Breast epithelium (tissue), 4 donors: ENCODE measurements around the gene JPT2. TPM values are rescaled to one million over a fixed set of nuclear protein-coding genes. Genes with fewer than 3 reads are reported as not detected.

Experiments
- DNase-seq, 2 donors: peaks; one replicate each; pipeline ENCODE4 v3.0.0-alpha.2; 2019; ENCODE audit warnings: low spot score in 2 of 2
- H3K27ac ChIP-seq, 2 donors: fragments of 200-600 bp; sonication (generic) in 1 of 2; one replicate each; pipeline ENCODE4 v1.5.1; 2016 to 2019; ENCODE audit warnings: mild to moderate bottlenecking in 1 of 2
- H3K27me3 ChIP-seq, 2 donors: fragments of 200-600 bp; sonication (generic) in 1 of 2; one replicate each; pipeline versions ENCODE4 v1.5.1 to v1.6.0; 2017 to 2019; ENCODE audit warnings: control low read depth in 1 of 2, mild to moderate bottlenecking in 1 of 2
- H3K36me3 ChIP-seq: fragments of 200-600 bp; one replicate; pipeline ENCODE4 v1.5.1; 2019
- H3K4me1 ChIP-seq, 2 donors: fragments of 200-600 bp; sonication (generic); one replicate each; pipeline ENCODE4 v1.5.1; 2016 to 2019; ENCODE audit warnings: control low read depth in 1 of 2
- H3K4me3 ChIP-seq, 3 donors: fragments of 200-600 bp; sonication (generic); 1 replicate in 2 of 3; 2 replicates in 1 of 3; pipeline ENCODE4 v1.5.1; 2016 to 2019; ENCODE audit warnings: mild to moderate bottlenecking in 3 of 3, moderate library complexity in 2 of 3
- H3K9me3 ChIP-seq, 2 donors: fragments of 200-600 bp; sonication (generic) in 1 of 2; one replicate each; pipeline ENCODE4 v1.5.1; 2016 to 2019; ENCODE audit warnings: control low read depth in 1 of 2
- CTCF ChIP-seq, 3 donors: fragments of 450-650 bp; IDR thresholded peaks; one replicate each; pipeline ENCODE4 v1.5.1; 2016 to 2017; ENCODE audit warnings: antibody characterized with exemption in 3 of 3, mild to moderate bottlenecking in 3 of 3, moderate library complexity in 3 of 3
- POLR2A ChIP-seq: fragments of 450-650 bp; IDR thresholded peaks from one replicate; pipeline ENCODE4 v1.6.1; 2016; ENCODE audit warnings: antibody characterized with exemption, mild to moderate bottlenecking, moderate library complexity
- POLR2AphosphoS5 ChIP-seq, 3 donors: sonication (generic); formaldehyde crosslinking; IDR thresholded peaks; one replicate each; pipeline ENCODE4 v1.6.1; 2017; ENCODE audit warnings: antibody characterized with exemption in 3 of 3
- intact Hi-C: fragments of 100-400 bp; cut with DNase I; formaldehyde crosslinking; loops from one replicate; pipeline ENCODE4 v1.15.1; 2023; ENCODE audit warnings: low total_unique reads
- total RNA-seq, 3 donors: library from RNA; depleted of rRNA; stranded (reverse); fragments of >200 nt; gene quantifications; one replicate each; pipeline ENCODE4 v1.1.0, GENCODE V29; 2016

JPT2 gene
- total RNA-seq, 3 donors from 2014 or later: 19.2 to 44.2 (median 36.0) TPM

GRCh38 chr16:1639860-1640259 is 38.2 kb upstream of the JPT2 start:
- no peak for DNase-seq
- Histone ChIP-seq H3K9me3 (no peaks in the 10 kb centered on the region), H3K27me3 (no peaks in the 10 kb centered on the region), H3K4me1 (no peaks in the 10 kb centered on the region), H3K27ac (no peak overlapping the region), H3K36me3 (peaks cover 7% of the 10 kb centered on the region), H3K4me3 (no peak overlapping the region)
- intact Hi-C loops: no loop called here
- TF ChIP-seq CTCF (IDR thresholded peaks at IDR 0.05) (no peak), POLR2AphosphoS5 (IDR thresholded peaks at IDR 0.05) (no peak)

DNA sequence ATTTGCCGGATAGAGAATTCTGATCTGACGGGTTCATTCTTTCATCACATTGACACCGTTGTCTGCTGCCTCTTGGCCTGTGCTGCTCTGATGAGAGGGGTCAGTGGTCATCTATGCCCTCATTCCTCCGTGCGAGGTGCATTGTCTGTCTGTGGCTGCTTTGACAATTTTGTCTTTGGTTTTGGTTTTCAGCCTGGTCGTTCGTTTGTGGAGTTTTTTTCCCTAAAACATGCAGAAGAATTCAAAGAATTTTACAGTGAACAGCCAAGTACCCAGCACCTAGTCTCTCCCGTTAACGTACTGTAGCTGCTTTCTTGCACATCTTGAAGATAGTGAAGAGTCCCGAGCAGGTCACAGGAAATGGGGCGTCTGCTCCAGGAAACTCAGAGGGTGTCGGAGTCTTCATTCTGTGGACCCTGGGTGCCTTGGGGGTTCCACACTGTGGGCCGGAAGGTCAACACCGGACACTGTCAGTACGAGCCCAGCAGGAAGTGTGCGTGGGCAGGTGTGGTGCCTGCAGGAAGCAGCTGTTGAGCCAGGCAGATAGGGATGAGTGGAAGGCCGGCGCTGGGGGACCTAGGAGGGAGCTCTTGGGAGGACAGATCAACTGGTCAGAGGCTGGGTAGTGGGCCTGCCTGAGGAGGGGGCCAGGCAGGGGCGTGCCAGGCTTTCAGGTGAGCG is 37.7 kb upstream of the JPT2 start:
- Histone ChIP-seq H3K4me3 (no peak overlapping the region), H3K36me3 (peaks cover 7% of the 10 kb centered on the region), H3K27ac (no peak overlapping the region), H3K4me1 (no peaks in the 10 kb centered on the region), H3K27me3 (no peaks in the 10 kb centered on the region), H3K9me3 (no peaks in the 10 kb centered on the region)
- TF ChIP-seq CTCF (IDR thresholded peaks at IDR 0.05) (no peak), POLR2AphosphoS5 (IDR thresholded peaks at IDR 0.05) (no peak), POLR2A (no peak)
- intact Hi-C loops: no loop called here
- no peak for DNase-seq

- Histone ChIP-seq H3K27me3 (no peaks in the 10 kb centered on the region), H3K27ac (no peak overlapping the region), H3K4me1 (no peaks in the 10 kb centered on the region), H3K36me3 (peaks cover 7% of the 10 kb centered on the region), H3K4me3 (no peak overlapping the region), H3K9me3 (no peaks in the 10 kb centered on the region)
- intact Hi-C loops: no loop called here
- DNase-seq: no peak
- TF ChIP-seq POLR2A: no peak
- no peak for TF ChIP-seq POLR2AphosphoS5 (IDR thresholded peaks at IDR 0.05)
- TF ChIP-seq CTCF (IDR thresholded peaks at IDR 0.05): no peak
Observed at GRCh38 chr16:1641261-1641660, 36.8 kb upstream of the JPT2 start.

- peaks cover 7% of the 10 kb centered on the region for H3K36me3 ChIP-seq
Observed at GRCh38 chr16:1642148-1642547, 35.9 kb upstream of the JPT2 start.

DNA sequence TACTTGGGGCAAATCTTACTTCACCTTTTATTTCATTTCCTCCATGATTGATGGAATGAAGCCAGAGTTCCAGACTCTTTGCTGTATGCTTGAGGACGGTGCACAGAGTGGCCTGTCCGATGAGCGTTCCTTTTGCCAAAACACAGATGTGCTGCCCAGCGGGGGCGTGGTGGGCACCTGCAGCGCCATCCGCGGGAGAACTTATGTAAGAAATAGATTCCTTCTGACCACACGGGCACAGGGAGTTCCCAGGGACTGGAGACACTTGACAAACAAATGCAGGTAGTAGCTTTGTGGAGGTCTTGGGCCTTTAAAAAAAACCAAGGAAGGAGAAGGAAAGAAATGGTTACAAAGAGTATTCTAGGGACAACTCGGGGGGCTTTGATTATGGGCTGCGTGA is 35.3 kb upstream of the JPT2 start:
- H3K27me3 ChIP-seq: no peaks in the 10 kb centered on the region
- no peak overlapping the region for H3K4me3 ChIP-seq
- peaks cover 7% of the 10 kb centered on the region for H3K36me3 ChIP-seq
- TF ChIP-seq POLR2A (no peak), CTCF (IDR thresholded peaks at IDR 0.05) (no peak), POLR2AphosphoS5 (IDR thresholded peaks at IDR 0.05) (no peak)
- H3K27ac ChIP-seq: no peak overlapping the region
- H3K9me3 ChIP-seq: no peaks in the 10 kb centered on the region
- DNase-seq: no peak
- no peaks in the 10 kb centered on the region for H3K4me1 ChIP-seq
- intact Hi-C loops: no loop called here

More at GRCh38 chr16:1642148-1642547, 35.9 kb upstream of the JPT2 start:
- intact Hi-C loops: no loop called here
- H3K27me3 ChIP-seq: no peaks in the 10 kb centered on the region
- no peak for DNase-seq
- no peak overlapping the region for H3K4me3 ChIP-seq
- TF ChIP-seq POLR2AphosphoS5 (IDR thresholded peaks at IDR 0.05) (no peak), CTCF (IDR thresholded peaks at IDR 0.05) (no peak), POLR2A (no peak)
- no peak overlapping the region for H3K27ac ChIP-seq
- H3K9me3 ChIP-seq: no peaks in the 10 kb centered on the region
- no peaks in the 10 kb centered on the region for H3K4me1 ChIP-seq
